Ascending aorta (tissue), 2 donors: ENCODE data around the gene MAP3K14. TPM values are rescaled to one million over a fixed set of nuclear protein-coding genes. Genes with fewer than 3 reads are reported as not detected.

Experiments
- DNase-seq, 2 donors: peaks; one replicate each; pipeline ENCODE4 v3.0.0-alpha.2; 2019; ENCODE audit warnings: low spot score in 2 of 2
- H3K27ac ChIP-seq, 2 donors: fragments of 200-600 bp; sonication (generic); one replicate each; pipeline ENCODE4 v1.5.1; 2016 to 2017; ENCODE audit warnings: mild to moderate bottlenecking in 1 of 2
- H3K27me3 ChIP-seq: fragments of 200-600 bp; sonication (generic); one replicate; pipeline ENCODE4 v1.5.1; 2017
- H3K36me3 ChIP-seq, 2 donors: fragments of 200-600 bp; sonication (generic); one replicate each; pipeline ENCODE4 v1.5.1; 2016
- H3K4me1 ChIP-seq, 2 donors: fragments of 200-600 bp; sonication (generic); one replicate each; pipeline ENCODE4 v1.5.1; 2016 to 2017; ENCODE audit warnings: mild to moderate bottlenecking in 1 of 2
- H3K4me3 ChIP-seq, 2 donors: fragments of 200-600 bp; sonication (generic); one replicate each; pipeline ENCODE4 v1.5.1; 2016 to 2017; ENCODE audit warnings: mild to moderate bottlenecking in 1 of 2
- H3K9me3 ChIP-seq, 2 donors: fragments of 200-600 bp; sonication (generic); one replicate each; pipeline ENCODE4 v1.5.1; 2016
- intact Hi-C: fragments of 100-400 bp; cut with DNase I; formaldehyde crosslinking; loops from one replicate; pipeline ENCODE4 v1.15.1; 2023
- total RNA-seq: library from RNA; depleted of rRNA; stranded (reverse); fragments of >200 nt; gene quantifications from one replicate; pipeline ENCODE4 v1.1.0, GENCODE V29; 2016
- TF ChIP-seq, protein P1 (sequence below), 3 experiments: fragments of 200-600 bp in 2 of 3; fragments of 450-650 bp in 1 of 3; sonication (generic) in 2 of 3; IDR thresholded peaks; one replicate each; pipeline ENCODE4 v1.5.1; 2016 to 2019; ENCODE audit warnings: antibody characterized with exemption in 3 of 3, mild to moderate bottlenecking in 1 of 3, moderate library complexity in 1 of 3

The MAP3K14 gene
- total RNA-seq, 1 donor from 2014 or later: 7.7 TPM

- no peak for DNase-seq
- Histone ChIP-seq H3K27me3 (no peaks in the 10 kb centered on the region), H3K4me3 (no peak overlapping the region), H3K36me3 (no peaks in the 10 kb centered on the region), H3K9me3 (no peaks in the 10 kb centered on the region), H3K27ac (no peak overlapping the region), H3K4me1 (no peaks in the 10 kb centered on the region)
- intact Hi-C loops: loop anchor here (1.0 kb wide), 1 partner anchor 16 kb away; no protein-coding TSS in a partner anchor
- TF ChIP-seq, protein P1, sequence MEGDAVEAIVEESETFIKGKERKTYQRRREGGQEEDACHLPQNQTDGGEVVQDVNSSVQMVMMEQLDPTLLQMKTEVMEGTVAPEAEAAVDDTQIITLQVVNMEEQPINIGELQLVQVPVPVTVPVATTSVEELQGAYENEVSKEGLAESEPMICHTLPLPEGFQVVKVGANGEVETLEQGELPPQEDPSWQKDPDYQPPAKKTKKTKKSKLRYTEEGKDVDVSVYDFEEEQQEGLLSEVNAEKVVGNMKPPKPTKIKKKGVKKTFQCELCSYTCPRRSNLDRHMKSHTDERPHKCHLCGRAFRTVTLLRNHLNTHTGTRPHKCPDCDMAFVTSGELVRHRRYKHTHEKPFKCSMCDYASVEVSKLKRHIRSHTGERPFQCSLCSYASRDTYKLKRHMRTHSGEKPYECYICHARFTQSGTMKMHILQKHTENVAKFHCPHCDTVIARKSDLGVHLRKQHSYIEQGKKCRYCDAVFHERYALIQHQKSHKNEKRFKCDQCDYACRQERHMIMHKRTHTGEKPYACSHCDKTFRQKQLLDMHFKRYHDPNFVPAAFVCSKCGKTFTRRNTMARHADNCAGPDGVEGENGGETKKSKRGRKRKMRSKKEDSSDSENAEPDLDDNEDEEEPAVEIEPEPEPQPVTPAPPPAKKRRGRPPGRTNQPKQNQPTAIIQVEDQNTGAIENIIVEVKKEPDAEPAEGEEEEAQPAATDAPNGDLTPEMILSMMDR (IDR thresholded peaks at IDR 0.05): no peak
Observed at GRCh38 chr17:45234641-45235415, 82.0 kb downstream of the MAP3K14 start.

- Histone ChIP-seq H3K4me1 (no peaks in the 10 kb centered on the region), H3K27ac (no peak overlapping the region), H3K36me3 (no peaks in the 10 kb centered on the region), H3K4me3 (no peak overlapping the region), H3K9me3 (no peaks in the 10 kb centered on the region), H3K27me3 (no peaks in the 10 kb centered on the region)
- no peak for DNase-seq
- TF ChIP-seq, protein P1 (IDR thresholded peaks at IDR 0.05): no peak
- intact Hi-C loops: no loop called here
Observed at GRCh38 chr17:45233423-45233924, 83.3 kb downstream of the MAP3K14 start.

GRCh38 chr17:45232514-45233422 lies 84.1 kb downstream of the MAP3K14 start:
- Histone ChIP-seq H3K4me1 (peaks cover 0 to 2% of the 10 kb centered on the region in 2 donors), H3K9me3 (no peaks in the 10 kb centered on the region), H3K27me3 (no peaks in the 10 kb centered on the region), H3K4me3 (no peak overlapping the region), H3K36me3 (no peaks in the 10 kb centered on the region), H3K27ac (no peak overlapping the region)
- TF ChIP-seq, protein P1 (IDR thresholded peaks at IDR 0.05): no peak
- no peak for DNase-seq
- intact Hi-C loops: no loop called here

- intact Hi-C loops: no loop called here
- no peak overlapping the region for H3K27ac ChIP-seq
- peaks cover 0 to 2% of the 10 kb centered on the region in 2 donors for H3K4me1 ChIP-seq
Observed at GRCh38 chr17:45231481-45232116, 85.2 kb downstream of the MAP3K14 start.

More at GRCh38 chr17:45231481-45232116, 85.2 kb downstream of the MAP3K14 start:
- H3K4me3 ChIP-seq: no peak overlapping the region
- TF ChIP-seq, protein P1 (IDR thresholded peaks at IDR 0.05): peak in 1 of 3 experiments; percentile 11
- no peak for DNase-seq
- no peaks in the 10 kb centered on the region for H3K36me3 ChIP-seq
- no peaks in the 10 kb centered on the region for H3K9me3 ChIP-seq
- H3K27me3 ChIP-seq: no peaks in the 10 kb centered on the region
